ENCODE results near the gene MLH1.

Gene MLH1

DNA sequence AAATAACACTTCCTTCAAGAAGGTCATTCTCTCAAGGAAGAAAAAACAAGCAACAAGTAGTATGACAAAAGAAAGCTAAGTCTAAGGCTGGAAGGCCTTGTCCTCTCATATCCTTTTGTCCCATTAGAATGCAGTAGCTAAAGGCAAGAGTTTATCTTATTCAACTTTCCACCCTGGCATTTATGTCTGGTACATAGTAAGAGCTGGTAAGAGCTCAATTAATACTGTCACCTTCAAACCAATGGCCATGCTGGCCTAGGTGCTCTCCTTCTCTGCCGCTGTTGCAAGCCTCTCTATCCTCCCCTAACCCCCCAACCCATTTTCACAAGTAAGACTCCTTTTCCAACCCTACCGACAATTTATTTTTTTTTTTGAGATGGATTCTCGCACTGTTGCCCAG, 99.2 kb downstream of the MLH1 start:
- ChIA-PET POLR2A (ENCODE audit: low non-redundant PET) (no interaction called here), CTCF (interaction anchor here (0.6 kb wide), 1 partner anchor 25 kb away, joined by 3 read pairs; no protein-coding TSS in a partner anchor)
- DNase-seq (ENCODE audit: low spot score): no peak
- TF ChIP-seq, protein P1, sequence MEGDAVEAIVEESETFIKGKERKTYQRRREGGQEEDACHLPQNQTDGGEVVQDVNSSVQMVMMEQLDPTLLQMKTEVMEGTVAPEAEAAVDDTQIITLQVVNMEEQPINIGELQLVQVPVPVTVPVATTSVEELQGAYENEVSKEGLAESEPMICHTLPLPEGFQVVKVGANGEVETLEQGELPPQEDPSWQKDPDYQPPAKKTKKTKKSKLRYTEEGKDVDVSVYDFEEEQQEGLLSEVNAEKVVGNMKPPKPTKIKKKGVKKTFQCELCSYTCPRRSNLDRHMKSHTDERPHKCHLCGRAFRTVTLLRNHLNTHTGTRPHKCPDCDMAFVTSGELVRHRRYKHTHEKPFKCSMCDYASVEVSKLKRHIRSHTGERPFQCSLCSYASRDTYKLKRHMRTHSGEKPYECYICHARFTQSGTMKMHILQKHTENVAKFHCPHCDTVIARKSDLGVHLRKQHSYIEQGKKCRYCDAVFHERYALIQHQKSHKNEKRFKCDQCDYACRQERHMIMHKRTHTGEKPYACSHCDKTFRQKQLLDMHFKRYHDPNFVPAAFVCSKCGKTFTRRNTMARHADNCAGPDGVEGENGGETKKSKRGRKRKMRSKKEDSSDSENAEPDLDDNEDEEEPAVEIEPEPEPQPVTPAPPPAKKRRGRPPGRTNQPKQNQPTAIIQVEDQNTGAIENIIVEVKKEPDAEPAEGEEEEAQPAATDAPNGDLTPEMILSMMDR (conservative IDR thresholded peaks at IDR 0.05; ENCODE audit: low read depth): no peak
- no peak overlapping the region for H3K27ac ChIP-seq

DNA sequence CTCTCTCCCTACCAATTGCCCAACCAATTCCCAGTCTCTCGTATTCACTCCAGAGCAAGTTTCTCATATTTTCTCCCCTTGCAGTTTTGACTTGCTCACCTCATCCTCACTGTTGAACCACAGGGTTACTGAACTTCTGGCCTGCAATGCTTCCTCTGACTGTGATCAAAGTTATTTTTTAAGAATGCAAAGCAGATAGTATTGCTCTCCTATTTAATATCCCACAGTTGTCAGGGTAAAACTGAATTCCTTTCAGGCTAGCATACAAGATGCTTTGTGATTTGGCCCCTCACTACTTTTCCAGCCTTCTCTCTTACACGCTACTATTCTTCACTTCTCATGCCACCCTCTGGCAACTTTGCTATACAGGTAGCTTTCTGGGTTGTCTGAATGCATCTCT, 100.2 kb downstream of the MLH1 start:
- no peak for DNase-seq (ENCODE audit: low spot score)
- POLR2A ChIA-PET (ENCODE audit: low non-redundant PET): no interaction called here
- CTCF ChIA-PET: interaction anchor here (0.6 kb wide), 1 partner anchor 24 kb away, joined by 4 read pairs; no protein-coding TSS in a partner anchor
- H3K27ac ChIP-seq: no peak overlapping the region
- TF ChIP-seq, protein P1 (conservative IDR thresholded peaks at IDR 0.05; ENCODE audit: low read depth): no peak

DNA sequence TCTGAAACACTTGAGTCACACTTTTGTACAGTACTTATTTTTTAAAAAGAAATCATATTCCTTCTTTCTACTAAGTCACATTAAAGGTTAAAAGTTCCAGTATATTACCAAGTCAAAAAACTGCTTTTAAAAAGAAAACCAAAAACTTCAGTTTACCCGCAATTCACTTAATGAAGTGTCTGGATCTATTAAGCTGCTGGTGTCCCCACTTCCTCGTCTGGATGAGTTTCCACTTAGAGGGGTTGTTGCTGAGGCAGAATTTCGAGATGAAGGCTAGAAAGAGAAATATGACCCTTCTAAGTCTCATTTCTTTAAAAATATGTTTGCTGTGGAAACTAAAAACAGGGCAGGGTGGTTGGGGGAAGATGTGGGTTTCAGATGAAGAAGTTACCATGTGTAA, 101.3 kb downstream of the MLH1 start:
- POLR2A ChIA-PET (ENCODE audit: low non-redundant PET): no interaction called here
- TF ChIP-seq, protein P1 (conservative IDR thresholded peaks at IDR 0.05; ENCODE audit: low read depth): no peak
- DNase-seq (ENCODE audit: low spot score): no peak
- no peak overlapping the region for H3K27ac ChIP-seq
- CTCF ChIA-PET: no interaction called here

DNA sequence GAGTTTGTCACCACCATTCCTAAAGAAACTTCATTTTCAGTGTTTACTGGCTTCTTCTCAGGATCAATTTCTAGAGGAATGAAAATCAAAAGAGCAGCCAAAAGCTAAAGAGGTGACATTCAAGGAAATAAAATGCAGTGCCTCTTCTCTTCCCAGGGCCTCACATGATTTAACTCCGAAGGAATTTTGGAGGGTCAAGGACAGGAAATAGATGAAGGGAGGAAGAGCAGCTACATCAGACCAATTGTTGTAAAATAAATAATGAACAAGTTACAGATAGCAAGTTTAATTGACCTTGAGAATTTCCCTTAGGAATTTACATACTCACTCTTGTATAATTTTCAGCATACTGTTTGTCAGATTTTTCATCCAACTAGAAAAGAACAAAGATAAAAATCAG, 103.0 kb downstream of the MLH1 start:
- TF ChIP-seq, protein P1 (conservative IDR thresholded peaks at IDR 0.05; ENCODE audit: low read depth): no peak
- ChIA-PET POLR2A (ENCODE audit: low non-redundant PET) (no interaction called here), CTCF (no interaction called here)
- H3K27ac ChIP-seq: no peak overlapping the region
- DNase-seq (ENCODE audit: low spot score): no peak

DNA sequence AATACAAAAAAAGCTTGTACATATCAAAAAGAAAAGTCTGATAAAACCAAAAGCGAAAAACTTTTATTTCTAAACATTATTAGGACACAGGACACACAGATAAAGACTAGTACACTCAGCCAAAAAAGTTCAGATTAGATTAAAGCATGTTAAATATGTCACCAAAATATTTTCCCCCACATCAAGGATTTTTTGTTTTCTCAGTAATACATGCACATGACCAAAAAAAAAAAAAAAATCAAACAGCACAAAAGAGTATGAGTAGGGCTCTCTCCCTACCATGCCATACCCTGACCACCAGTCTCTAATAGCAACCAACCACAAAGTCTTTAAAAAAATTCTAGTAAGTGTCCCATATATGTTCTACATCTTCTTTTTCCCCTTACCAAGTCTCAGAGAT, 103.7 kb downstream of the MLH1 start:
- TF ChIP-seq, protein P1 (conservative IDR thresholded peaks at IDR 0.05; ENCODE audit: low read depth): no peak
- no peak for DNase-seq (ENCODE audit: low spot score)
- CTCF ChIA-PET: no interaction called here
- H3K27ac ChIP-seq: no peak overlapping the region
- POLR2A ChIA-PET (ENCODE audit: low non-redundant PET): no interaction called here

DNA sequence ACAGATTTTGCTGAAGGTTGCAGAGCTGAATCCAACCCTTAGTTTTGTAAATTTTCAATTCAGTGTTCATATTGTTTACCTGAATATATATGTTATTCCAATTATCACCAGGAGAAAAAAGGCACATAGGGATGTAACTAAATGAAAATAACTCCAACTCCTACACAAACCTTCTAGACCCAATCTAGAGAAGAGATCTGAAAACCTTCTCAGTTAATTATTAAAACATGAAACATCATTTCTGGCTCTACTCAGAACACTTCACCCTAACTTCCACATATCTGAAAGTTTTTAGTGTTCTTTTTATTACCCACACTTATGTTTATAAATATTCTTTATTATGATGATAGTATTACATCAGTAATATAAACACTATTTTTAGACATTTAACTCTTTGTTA, 104.5 kb downstream of the MLH1 start:
- ChIA-PET CTCF (no interaction called here), POLR2A (ENCODE audit: low non-redundant PET) (no interaction called here)
- no peak for DNase-seq (ENCODE audit: low spot score)
- no peak overlapping the region for H3K27ac ChIP-seq
- TF ChIP-seq, protein P1 (conservative IDR thresholded peaks at IDR 0.05; ENCODE audit: low read depth): no peak

DNA sequence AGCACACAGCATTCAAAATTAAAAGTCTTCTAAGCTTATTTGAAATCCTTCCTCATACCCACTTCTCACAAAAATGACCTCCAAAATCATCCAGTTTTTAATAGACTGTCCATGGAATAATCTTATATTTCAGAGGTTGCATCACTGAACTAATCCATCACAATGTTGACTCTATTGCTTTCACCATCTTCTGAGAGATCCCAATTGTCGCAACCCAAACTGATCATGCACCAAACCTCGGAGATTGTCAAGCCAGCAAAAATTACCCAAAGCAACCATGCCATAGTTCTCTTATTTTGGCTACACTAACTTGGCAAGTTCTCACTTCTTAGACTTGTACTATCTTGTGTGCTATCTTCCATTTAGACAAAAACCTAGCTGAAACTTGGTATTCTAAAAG, 105.6 kb downstream of the MLH1 start:
- DNase-seq (ENCODE audit: low spot score): no peak
- TF ChIP-seq, protein P1 (conservative IDR thresholded peaks at IDR 0.05; ENCODE audit: low read depth): no peak
- ChIA-PET POLR2A (ENCODE audit: low non-redundant PET) (interaction anchor here (0.6 kb wide), 1 partner anchor 124 kb away, joined by 12 read pairs; no protein-coding TSS in a partner anchor), CTCF (no interaction called here)
- no peak overlapping the region for H3K27ac ChIP-seq
